Endothelial cell of umbilical vein (primary cell): Measurements from ENCODE around the gene JPH2.

Experiments used
- CTCF ChIP-seq, 2 donors: IDR thresholded peaks; 1 replicate in 1 of 2; 2 replicates in 1 of 2; pipeline ENCODE4 v1.5.1; 2011; ENCODE audit warnings: low read length in 2 of 2, mild to moderate bottlenecking in 2 of 2, moderate library complexity in 2 of 2, control low read depth in 1 of 2, inconsistent platforms in 1 of 2, low read depth in 1 of 2; ENCODE audit not compliant: insufficient read depth in 1 of 2; ENCODE audit errors: extremely low read depth in 1 of 2
- EZH2 ChIP-seq: IDR thresholded peaks from 2 replicates; pipeline ENCODE4 v1.6.1; 2012; ENCODE audit warnings: borderline replicate concordance, low read depth, mild to moderate bottlenecking, moderate library complexity, low read length, inconsistent platforms; ENCODE audit not compliant: severe bottlenecking
- GATA2 ChIP-seq: IDR thresholded peaks from 2 replicates; pipeline ENCODE4 v1.7.0; 2011; ENCODE audit warnings: low read depth, mild to moderate bottlenecking, moderate library complexity, mixed read lengths, low read length; ENCODE audit not compliant: insufficient read length, insufficient read depth
- JUN ChIP-seq: IDR thresholded peaks from 2 replicates; pipeline ENCODE4 v1.6.1; 2011; ENCODE audit warnings: borderline replicate concordance, low read depth; ENCODE audit not compliant: insufficient read length, insufficient read depth
- MAX ChIP-seq: IDR thresholded peaks from 2 replicates; pipeline ENCODE4 v1.6.1; 2011; ENCODE audit not compliant: insufficient read depth, insufficient read length
- MYC ChIP-seq: IDR thresholded peaks from one replicate; pipeline ENCODE4 v1.6.1; 2011; ENCODE audit warnings: mild to moderate bottlenecking, low read depth, low read length
- POLR2A ChIP-seq: IDR thresholded peaks from 2 replicates; pipeline ENCODE4 v1.6.1; 2012; ENCODE audit warnings: low read depth, mild to moderate bottlenecking, control low read depth, low read length
- POLR2AphosphoS5 ChIP-seq: IDR thresholded peaks from 2 replicates; pipeline ENCODE4 v1.6.1; 2012; ENCODE audit warnings: low read depth, mild to moderate bottlenecking, control low read depth, low read length, moderate library complexity; ENCODE audit not compliant: insufficient read depth

GRCh38 chr20:44199877-44200276, 12.9 kb upstream of the JPH2 start:
- no peak for TF ChIP-seq CTCF (IDR thresholded peaks at IDR 0.05; ENCODE audit: extremely low read depth in 1 of 2, insufficient read depth in 1 of 2, low read depth in 1 of 2, low read length in 2 of 2)
- TF ChIP-seq POLR2AphosphoS5 = no peak
- no peak for TF ChIP-seq POLR2A
- TF ChIP-seq JUN = no peak
- no peak for TF ChIP-seq MAX
- no peak for TF ChIP-seq EZH2
- TF ChIP-seq GATA2 = no peak
- no peak for TF ChIP-seq MYC
